Activated CD8-positive, alpha-beta T cell treated with anti-CD3 and anti-CD28 coated beads for 36 hours (primary cell): ENCODE measurements around the gene ZNF723. TPM values are rescaled to one million over a fixed set of nuclear protein-coding genes. Genes with fewer than 3 reads are reported as not detected.
"Not testable (repeated sequence)": the region's sequence is repeated elsewhere in the genome, so short reads cannot be mapped to it uniquely, and the experiment has no call there.

Experiments
- ATAC-seq: fragments of 200-7000 bp; cut with Tn5 transposase; one replicate; pipeline ENCODE4 v1.10.0; 2021; ENCODE audit warnings: mild to moderate bottlenecking, moderate library complexity
- CTCF ChIA-PET: fragments of 350-600 bp; sonication (Branson Sonifier 250); formaldehyde crosslinking; loops from one replicate; lab custom pipeline; 2021; ENCODE audit warnings: antibody characterized with exemption; lab: Charles Lee
- POLR2A ChIA-PET: fragments of 350-600 bp; sonication (Branson Sonifier 250); formaldehyde crosslinking; loops from one replicate; lab custom pipeline; 2021; ENCODE audit warnings: antibody characterized with exemption; lab: Charles Lee
- DNase-seq: peaks from one replicate; pipeline ENCODE4 v3.0.0-alpha.2; 2020
- H3K27ac Mint-ChIP-seq: one replicate; pipeline ENCODE4 v1.8.0; 2021; ENCODE audit warnings: mild to moderate bottlenecking, mixed read lengths
- H3K27me3 Mint-ChIP-seq: one replicate; pipeline ENCODE4 v1.8.0; 2021; ENCODE audit warnings: mixed read lengths
- H3K36me3 Mint-ChIP-seq: one replicate; pipeline ENCODE4 v1.8.0; 2021; ENCODE audit warnings: low read depth, mixed read lengths
- H3K4me1 Mint-ChIP-seq: one replicate; pipeline ENCODE4 v1.8.0; 2021; ENCODE audit warnings: low read depth, mixed read lengths
- H3K4me3 Mint-ChIP-seq: one replicate; pipeline ENCODE4 v1.8.0; 2021; ENCODE audit warnings: mild to moderate bottlenecking, moderate library complexity, mixed read lengths
- H3K9me3 Mint-ChIP-seq: one replicate; pipeline ENCODE4 v1.8.0; 2021; ENCODE audit warnings: mixed read lengths
- CTCF ChIP-seq: fragments of 200-600 bp; IDR thresholded peaks from one replicate; pipeline ENCODE4 v1.8.0; 2022; ENCODE audit warnings: antibody characterized with exemption, mild to moderate bottlenecking
- intact Hi-C: fragments of 100-400 bp; cut with micrococcal nuclease; formaldehyde crosslinking; loops from one replicate; pipeline ENCODE4 v1.10.0; 2022
- total RNA-seq, 2 experiments: library from RNA; stranded (reverse); gene quantifications; one replicate each; pipeline ENCODE4 v1.2.3, GENCODE V29; 2021

ZNF723 gene
- not detected for total RNA-seq

- intact Hi-C loops: no loop called here
- Mint-ChIP-seq H3K9me3 (peaks cover 18% of the 10 kb centered on the region), H3K4me3 (no peak within 1 kb of the TSS), H3K27me3 (no peaks in the 10 kb centered on the region), H3K27ac (no peak within 1 kb of the TSS), H3K4me1 (no peaks in the 10 kb centered on the region), H3K36me3 (peaks cover 3% of the 10 kb centered on the region)
- CTCF ChIA-PET: no interaction called here
- TF ChIP-seq CTCF: no peak
- no peak for DNase-seq
- ATAC-seq: no peak
- POLR2A ChIA-PET: no interaction called here
These were observed at the start of gene ZNF723 for GRCh38 chr19:22832031-22832762. Gene ZNF723, plus strand, starts transcription at chr19:22832291. Its CDS starts 89 bp downstream, at chr19:22832380.

DNA sequence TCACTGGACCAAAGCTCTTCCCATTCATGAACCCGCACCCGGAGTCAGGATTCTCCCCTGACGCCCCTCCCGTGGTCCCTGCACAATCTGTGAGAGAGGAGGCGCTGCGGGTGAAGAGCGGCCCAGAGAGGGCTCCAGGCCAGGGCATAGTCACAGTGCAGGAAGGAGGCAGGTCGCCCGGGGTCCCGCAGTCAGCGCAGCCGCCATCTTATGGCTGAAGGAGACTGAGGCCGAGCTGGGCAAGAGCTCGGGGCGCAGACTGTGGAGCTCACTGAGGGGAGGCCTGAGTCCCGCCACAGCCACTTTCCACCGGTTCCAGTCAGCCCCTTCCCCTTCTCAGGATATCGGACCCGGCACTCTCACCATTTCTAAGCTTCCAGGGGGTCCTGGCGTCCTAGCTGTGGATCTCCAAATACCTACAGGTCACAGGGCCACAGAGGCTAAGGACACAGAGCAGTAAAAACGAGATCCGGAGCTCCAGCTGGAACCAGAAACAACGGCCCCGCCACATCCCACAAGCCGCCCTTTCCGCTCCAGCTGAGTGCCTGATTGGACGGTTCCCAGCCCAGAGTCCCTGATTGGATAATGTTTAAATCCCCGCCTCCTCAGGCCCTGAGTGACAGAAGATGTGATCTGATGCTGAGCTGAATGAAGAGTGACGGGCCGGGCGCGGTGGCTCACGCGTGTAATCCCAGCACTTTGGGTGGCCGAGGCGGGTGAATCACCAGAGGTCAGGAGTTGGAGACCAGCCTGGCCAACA lies 48.3 kb upstream of the ZNF723 start, which contains the start of gene ZNF99:
ZNF99 (minus strand) TSS at position 501 of the 760 bp plus-strand sequence; CDS start at position 366, 135 bp downstream.
- Mint-ChIP-seq H3K9me3 (peaks cover 8% of the 10 kb centered on the region), H3K4me3 (no peak within 1 kb of the TSS), H3K36me3 (no peaks in the 10 kb centered on the region), H3K27ac (no peak within 1 kb of the TSS), H3K27me3 (no peaks in the 10 kb centered on the region), H3K4me1 (no peaks in the 10 kb centered on the region)
- intact Hi-C loops: no loop called here
- DNase-seq: no peak
- CTCF ChIA-PET: no interaction called here
- TF ChIP-seq CTCF: no peak
- POLR2A ChIA-PET: no interaction called here
- ATAC-seq: no peak

DNA sequence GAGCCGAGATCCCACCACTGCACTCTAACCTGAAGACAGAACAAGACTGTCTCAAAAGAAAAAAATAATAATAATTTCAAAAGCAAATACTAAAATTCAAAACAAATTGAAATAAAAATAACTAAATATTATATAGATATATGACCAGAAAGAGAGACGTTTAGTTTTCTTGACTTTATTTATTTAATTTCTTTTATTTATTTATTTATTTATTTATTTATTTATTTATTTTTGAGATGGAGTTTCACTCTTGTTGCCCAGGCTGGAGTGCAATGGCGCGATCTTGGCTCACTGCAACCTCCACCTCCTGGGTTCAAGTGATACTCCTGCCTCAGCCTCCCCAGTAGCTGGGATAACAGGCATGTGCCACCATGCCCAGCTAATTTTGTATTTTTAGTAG lies 39.2 kb upstream of the ZNF723 start:
- DNase-seq, H3K27ac Mint-ChIP-seq, CTCF ChIA-PET, H3K4me3 Mint-ChIP-seq, H3K27me3 Mint-ChIP-seq, ATAC-seq, H3K36me3 Mint-ChIP-seq, H3K4me1 Mint-ChIP-seq, POLR2A ChIA-PET, intact Hi-C loops: not testable (repeated sequence)
- peaks cover 34% of the 10 kb centered on the region for H3K9me3 Mint-ChIP-seq

- Mint-ChIP-seq H3K4me1 (no peaks in the 10 kb centered on the region), H3K36me3 (peaks cover 3% of the 10 kb centered on the region), H3K9me3 (peaks cover 51% of the 10 kb centered on the region), H3K4me3 (no peak overlapping the region), H3K27me3 (no peaks in the 10 kb centered on the region), H3K27ac (no peak overlapping the region)
- ATAC-seq: no peak
- no peak for DNase-seq
- POLR2A ChIA-PET: interaction anchor here (0.6 kb wide), 1 partner anchor 133 kb away, joined by 3 read pairs; no protein-coding TSS in a partner anchor
- intact Hi-C loops: no loop called here
- TF ChIP-seq CTCF: no peak
- CTCF ChIA-PET: no interaction called here
These were observed 35.1 kb upstream of the ZNF723 start for GRCh38 chr19:22797040-22797439.

DNA sequence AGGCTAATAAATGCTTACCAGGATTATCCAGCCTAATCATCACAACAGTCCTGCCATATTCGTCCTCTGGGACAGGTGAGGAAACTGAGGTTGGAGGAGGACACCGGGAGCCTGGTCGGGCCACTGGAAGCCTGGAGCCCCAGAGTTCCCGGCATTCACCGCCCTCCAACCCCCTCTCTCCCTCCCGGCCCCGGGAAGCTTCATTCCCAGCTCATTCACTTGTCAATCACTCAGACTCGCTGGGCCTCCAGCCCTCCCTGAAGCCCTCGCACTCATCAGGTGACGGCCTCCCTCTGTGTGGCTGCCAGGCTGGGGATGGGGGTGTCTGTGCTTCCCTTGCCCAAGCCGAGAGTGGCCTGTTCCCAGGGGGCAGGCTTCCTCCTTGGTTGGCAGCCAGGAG lies 25.7 kb upstream of the ZNF723 start:
- ChIA-PET POLR2A (no interaction called here), CTCF (no interaction called here)
- no peaks in the 10 kb centered on the region for H3K36me3 Mint-ChIP-seq
- DNase-seq: no peak
- H3K4me3 Mint-ChIP-seq: no peak overlapping the region
- H3K9me3 Mint-ChIP-seq: peaks cover 15% of the 10 kb centered on the region
- H3K27ac Mint-ChIP-seq: no peak overlapping the region
- TF ChIP-seq CTCF: no peak
- no peak for ATAC-seq
- intact Hi-C loops: no loop called here
- H3K4me1 Mint-ChIP-seq: no peaks in the 10 kb centered on the region
- H3K27me3 Mint-ChIP-seq: no peaks in the 10 kb centered on the region
